Adrenal gland (tissue), 5 donors: ENCODE measurements around the gene KCNA2.

ENCODE experiments used
- CTCF ChIP-seq, 6 experiments: fragments of 450-650 bp in 4 of 6; fragments of 200-600 bp in 2 of 6; sonication (generic) in 1 of 6; IDR thresholded peaks; 1 replicate in 5 of 6; 2 replicates in 1 of 6; pipeline versions ENCODE4 v1.5.1 to v1.8.0; 2016 to 2021; ENCODE audit warnings: antibody characterized with exemption in 6 of 6, mild to moderate bottlenecking in 2 of 6, moderate library complexity in 1 of 6
- POLR2A ChIP-seq, 2 donors: fragments of 450-650 bp; IDR thresholded peaks; one replicate each; pipeline ENCODE4 v1.6.1; 2017; ENCODE audit warnings: antibody characterized with exemption in 2 of 2, mild to moderate bottlenecking in 2 of 2, moderate library complexity in 1 of 2
- donor health status: DM: no; HTN: no; CAD: no.

GRCh38 chr1:110597966-110598365, 8.2 kb downstream of the KCNA2 start:
- TF ChIP-seq POLR2A (IDR thresholded peaks at IDR 0.05) (no peak), CTCF (IDR thresholded peaks at IDR 0.05) (no peak)
